GDM1 (cell line): ENCODE measurements around the gene PXDN.
"Not testable (repeated sequence)": the region's sequence is repeated elsewhere in the genome, so short reads cannot be mapped to it uniquely, and the experiment has no call there.

Experiments
- DNase-seq: peaks from one replicate; lab custom pipeline; 2025; lab: John Stamatoyannopoulos, UW

PXDN gene, protein sequence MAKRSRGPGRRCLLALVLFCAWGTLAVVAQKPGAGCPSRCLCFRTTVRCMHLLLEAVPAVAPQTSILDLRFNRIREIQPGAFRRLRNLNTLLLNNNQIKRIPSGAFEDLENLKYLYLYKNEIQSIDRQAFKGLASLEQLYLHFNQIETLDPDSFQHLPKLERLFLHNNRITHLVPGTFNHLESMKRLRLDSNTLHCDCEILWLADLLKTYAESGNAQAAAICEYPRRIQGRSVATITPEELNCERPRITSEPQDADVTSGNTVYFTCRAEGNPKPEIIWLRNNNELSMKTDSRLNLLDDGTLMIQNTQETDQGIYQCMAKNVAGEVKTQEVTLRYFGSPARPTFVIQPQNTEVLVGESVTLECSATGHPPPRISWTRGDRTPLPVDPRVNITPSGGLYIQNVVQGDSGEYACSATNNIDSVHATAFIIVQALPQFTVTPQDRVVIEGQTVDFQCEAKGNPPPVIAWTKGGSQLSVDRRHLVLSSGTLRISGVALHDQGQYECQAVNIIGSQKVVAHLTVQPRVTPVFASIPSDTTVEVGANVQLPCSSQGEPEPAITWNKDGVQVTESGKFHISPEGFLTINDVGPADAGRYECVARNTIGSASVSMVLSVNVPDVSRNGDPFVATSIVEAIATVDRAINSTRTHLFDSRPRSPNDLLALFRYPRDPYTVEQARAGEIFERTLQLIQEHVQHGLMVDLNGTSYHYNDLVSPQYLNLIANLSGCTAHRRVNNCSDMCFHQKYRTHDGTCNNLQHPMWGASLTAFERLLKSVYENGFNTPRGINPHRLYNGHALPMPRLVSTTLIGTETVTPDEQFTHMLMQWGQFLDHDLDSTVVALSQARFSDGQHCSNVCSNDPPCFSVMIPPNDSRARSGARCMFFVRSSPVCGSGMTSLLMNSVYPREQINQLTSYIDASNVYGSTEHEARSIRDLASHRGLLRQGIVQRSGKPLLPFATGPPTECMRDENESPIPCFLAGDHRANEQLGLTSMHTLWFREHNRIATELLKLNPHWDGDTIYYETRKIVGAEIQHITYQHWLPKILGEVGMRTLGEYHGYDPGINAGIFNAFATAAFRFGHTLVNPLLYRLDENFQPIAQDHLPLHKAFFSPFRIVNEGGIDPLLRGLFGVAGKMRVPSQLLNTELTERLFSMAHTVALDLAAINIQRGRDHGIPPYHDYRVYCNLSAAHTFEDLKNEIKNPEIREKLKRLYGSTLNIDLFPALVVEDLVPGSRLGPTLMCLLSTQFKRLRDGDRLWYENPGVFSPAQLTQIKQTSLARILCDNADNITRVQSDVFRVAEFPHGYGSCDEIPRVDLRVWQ (N-terminal part only)

DNA sequence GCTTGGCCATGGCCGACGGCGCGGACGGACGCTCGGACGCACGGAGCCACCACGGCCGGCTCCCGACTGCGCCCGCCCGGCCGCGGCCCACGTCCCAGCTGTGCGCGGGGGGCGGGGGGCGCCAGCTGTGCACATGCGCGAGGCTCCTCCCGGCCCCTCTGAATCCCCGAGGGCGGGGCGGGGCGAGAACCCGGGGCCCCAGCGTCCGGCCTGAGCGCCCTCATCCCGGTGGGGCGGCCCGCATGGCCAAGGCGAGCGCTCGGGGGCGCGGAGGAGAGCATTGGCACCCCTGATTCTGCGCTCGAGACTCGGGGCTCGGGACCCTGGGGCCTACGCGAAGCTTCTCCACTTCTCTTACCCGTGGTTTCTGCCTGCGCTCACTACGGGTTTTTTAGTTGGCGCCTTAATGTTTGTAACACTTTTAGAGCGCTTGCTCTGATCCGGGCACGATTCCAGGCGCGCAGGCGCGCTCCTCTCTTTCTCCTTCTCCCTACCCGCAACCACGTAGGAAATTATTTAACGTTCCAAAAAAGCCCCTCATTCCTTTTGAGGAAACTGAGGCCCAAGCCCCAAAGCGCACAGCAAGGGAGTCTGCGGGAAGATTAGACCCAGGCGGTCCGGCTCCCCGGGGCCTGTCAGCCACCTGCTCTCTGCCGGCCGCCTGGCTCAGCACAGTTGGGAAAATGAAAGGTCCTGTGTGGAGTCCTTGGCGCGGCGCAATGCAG lies at the start of gene PXDN:
PXDN (minus strand) TSS at position 70 of the 725 bp plus-strand sequence; CDS start at position 10, 60 bp downstream.
- no peak for DNase-seq

DNA sequence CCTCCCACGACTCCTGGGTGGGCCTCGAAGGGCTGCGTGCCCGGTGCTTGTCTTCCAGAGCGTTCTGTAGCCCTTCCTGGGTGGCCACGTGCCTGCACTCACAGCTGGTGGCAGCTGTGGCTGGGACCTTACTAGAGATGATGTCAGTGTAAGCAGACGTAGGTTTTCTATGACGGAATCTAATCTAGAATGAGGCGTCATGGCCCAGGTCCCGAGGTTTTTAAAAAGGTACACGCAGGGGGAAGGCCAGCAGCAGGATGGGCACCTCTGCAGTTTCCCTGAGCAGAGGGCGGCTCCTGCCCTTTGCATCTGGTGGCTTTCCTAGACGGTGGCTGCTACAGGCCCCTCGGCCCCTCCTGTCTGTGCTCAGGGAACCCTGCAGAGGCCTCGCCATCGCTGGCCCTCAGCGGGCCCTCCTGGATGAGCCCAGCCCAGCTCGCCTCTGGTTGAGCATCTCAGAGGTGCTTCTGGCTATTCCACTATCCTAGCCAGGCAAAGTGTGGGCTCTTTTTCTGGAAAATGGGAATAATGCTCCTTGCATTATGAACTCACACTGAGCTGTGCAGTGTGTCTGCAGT lies 49.6 kb upstream of the PXDN start:
- DNase-seq: no peak

DNA sequence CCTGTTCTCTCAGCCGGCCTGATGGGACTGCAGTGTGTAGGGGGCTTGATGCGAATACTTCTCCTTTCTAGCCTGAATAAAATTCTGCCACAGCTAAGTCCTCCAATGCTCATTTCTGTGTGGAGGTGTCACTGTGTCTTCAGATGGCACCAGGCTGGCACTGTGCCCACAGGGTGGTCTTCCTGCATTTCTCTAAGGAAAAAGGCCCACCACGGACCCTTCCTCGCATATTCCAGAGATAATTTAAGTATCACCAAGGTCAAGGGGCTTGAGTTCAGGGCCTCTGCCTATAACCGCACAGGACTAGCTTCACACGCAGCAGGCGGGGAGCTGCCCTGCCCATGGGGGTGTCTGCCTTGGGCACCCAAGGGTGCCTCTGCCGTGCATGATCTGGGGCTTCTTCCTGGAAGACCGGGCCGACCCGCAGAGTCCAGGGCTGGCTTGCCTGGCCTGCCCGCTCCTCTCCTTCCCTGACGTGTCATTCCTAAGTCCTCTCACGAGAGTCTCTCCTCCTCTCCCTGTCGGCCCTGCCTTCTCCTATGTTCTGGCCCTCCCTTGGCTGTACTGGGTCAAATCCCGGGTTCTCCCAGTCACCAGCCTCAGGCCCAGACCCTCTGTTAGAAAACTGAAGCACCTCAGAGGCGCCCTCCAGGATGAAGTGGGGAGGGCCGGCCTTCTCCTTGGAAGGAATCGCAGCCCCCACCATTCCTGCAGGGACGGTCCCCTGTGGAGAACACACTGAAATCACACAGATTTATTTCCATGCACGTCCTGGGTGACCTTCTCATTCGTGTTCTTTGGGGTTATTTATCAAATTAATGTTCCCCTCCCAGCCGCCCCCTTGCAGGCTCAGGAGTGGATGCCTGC lies 48.9 kb upstream of the PXDN start:
- DNase-seq: no peak

DNA sequence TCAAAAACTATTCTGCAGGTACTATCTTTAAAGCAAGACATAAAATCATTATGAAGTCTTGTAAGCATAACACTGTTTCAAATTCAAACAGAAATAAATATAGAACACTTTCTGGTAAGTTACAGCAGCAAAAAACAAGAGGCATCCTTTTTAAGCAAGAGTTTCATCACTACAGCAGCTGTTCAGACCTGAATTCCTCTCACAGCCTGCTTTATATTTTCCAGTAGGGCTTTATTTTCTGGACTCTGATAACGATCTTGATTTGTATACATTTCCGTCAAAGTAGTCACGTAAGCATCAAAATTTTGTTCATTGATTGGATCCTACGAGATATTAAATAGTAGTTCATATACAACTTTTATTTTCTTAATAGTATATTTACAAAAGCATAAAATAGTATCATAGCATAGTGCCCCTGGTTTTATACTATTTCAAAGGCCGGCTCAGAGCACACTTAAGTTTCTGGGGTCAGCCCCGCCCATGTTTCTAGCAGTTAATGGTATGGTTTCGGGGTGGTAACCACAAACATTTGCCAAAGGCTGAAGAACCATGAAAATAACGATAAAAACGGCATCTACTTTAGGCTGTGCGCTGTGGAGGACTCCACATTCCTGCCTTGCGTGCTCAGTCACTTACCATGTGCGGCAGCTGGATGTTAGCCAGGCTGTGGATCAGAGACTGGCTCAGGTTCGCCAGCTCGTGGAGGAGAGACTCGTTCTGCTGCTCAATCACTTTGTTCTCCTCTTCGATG lies 47.5 kb upstream of the PXDN start:
- DNase-seq: no peak

DNA sequence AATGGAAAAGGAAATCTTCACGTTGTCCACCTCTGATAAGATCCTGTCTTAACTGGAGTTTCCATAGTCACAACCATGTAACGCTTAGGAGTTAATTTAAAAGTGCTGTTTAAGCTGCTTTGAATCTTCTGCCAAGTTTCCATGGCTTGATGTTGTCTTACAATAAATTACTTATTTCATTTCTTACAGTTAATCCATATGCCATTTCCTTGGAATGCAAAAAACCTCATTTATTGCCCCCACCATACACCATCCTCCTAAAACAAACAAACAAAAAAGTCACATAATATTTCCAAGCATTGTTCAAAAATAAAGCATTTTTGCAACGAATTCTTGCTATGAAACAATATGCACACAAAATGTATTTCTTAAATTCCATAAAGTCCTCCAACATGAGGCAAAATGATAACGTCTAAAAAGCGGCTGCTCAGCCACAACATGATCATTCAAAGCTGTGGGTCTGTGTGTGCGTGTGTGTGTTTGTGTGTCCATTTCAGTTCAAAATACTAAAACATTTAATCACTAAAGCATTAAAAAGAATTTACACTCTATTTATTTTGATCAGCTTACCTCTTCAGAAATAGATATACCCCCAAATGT lies 46.8 kb upstream of the PXDN start:
- no peak for DNase-seq

DNA sequence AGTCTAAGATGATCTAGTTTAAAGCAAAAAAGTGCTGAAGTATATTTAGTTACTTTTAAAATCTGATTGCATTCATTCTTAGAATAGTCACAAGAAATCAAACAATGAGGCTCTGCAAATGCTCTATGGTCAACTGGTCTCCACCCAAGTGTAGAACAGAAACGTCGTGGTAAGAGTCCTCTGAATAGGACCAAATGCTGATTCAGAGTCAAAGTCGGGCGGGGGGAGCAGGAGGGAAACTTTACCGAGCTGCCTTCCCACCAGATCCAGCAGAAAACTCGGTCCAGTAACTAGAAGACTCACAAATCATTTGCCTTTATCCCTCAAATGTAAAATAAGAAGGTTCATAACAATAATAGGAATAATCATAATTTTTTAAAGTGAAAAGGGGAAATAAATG lies 46.2 kb upstream of the PXDN start:
- no peak for DNase-seq

DNA sequence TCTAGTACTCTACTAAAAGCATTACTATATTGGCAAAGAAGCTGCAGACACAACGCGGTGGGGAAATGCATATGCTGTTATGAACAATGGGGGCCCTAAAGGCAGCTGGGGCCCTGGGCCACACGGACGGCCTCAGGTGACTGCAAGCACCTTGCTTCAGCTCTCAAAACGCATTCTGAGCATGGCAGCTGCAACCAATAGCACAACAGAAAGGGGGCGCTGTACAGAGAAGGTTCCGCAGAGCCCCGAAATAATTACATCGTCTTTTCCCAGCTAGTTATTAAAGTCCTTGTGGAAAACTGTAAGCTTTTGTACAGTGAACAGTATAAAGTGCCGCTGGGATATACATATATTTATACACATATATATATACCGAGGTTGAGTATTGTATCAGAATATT lies 45.3 kb upstream of the PXDN start:
- no peak for DNase-seq

DNA sequence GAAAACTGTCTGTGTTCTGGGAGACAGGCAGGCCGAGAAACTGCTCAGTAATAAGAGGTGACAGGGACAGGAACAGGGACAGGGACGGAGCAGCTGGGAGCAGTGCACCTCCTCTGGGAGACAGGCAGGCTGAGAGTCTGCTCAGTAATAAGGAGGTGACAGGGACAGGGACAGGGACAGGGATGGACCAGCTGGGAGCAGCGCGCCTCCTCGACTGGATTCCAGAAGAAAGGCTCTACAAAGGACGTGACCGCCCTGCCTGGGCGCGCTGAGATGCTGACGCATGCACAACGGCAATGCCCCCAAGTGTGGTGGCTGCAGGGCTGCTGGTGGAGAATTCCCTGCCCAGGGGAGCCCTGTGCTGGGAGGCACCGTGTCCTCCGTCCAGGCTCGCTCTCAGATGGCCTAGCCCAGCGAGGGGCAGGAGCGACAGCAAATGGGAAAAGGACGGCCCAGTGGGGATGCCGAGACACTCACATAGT lies 44.2 kb upstream of the PXDN start:
- DNase-seq: no peak

DNA sequence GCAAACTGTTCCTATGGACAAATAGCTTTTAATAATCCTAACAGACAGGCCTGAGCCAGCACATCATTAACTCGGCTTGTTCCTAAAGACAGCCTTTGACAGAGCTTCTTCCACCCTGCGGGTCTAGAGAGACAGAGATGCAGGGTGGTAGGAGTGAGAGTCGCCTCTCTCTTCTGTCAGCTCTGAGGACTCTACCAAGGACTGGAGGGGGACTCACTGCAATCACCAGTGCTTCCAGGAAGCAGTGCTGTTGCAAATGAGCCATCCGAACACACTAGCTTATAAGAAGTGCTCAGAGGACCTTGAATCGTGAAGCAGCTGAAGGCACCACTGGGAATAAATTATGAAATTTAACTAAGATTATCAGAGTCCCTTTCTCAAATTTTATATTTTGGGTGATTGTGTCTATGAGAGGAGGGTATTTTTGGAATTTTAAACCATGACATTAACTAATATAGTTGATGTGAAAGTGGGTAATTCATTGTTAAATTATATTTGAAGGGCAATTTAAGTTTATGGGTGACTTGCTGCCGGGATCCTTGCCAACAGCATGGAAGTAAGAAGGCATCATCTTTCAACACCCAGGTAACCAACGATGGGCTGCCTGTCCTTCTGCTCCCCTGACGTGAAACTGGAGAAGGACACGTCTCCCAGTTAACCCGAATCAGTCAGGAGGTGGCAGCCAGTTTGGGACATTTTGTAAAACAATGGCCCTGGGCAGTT lies 43.6 kb upstream of the PXDN start:
- DNase-seq: no peak

DNA sequence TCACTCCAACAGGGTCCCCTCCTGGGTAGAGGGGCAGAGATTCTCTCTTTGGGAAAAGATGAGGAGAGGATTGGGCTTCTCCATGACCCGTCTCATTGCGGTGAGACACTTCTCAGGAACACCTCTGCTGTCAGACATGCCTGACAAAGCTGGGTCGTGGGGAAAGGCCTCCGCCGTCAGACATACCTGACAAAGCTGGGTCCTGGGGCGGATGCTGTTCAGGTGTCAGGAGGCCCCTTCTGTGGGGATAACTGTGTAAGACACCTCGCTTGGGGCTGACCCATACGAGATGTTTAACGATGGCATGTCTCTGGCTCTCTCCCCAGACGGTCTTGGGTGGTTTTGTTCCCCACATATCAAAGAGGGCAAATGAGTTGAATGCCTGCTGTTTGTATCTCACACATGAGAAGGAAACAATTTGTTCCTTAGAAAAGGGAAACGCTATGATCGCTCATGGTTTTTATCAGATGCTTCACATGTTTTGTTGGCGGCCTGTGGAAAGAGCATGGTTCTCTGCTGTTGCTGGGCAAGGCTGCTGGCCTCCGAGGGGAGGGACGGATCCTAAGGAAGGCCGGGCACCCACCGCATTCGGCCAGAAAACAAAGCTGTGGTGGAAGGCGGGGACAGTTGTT lies 40.8 kb upstream of the PXDN start:
- DNase-seq: no peak

DNA sequence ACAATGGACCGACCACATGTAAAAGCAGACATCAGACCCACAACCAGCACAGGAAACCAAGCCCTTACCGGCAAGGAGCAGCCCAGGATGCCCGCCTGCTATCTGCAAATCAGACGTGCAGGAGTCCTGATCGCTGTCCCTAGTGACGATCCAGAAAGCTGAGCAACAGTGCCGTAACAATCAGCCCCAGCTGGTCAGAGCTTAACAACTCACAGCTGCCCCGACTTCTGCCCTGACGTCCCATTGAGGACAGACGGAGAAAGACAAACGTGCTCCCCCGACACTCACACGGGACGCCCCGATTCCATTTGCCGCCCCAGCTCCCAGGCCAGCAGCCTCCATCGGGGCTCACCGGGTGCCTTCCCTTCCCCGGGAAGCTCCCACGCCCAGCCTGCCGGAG lies 39.8 kb upstream of the PXDN start:
- no peak for DNase-seq

DNA sequence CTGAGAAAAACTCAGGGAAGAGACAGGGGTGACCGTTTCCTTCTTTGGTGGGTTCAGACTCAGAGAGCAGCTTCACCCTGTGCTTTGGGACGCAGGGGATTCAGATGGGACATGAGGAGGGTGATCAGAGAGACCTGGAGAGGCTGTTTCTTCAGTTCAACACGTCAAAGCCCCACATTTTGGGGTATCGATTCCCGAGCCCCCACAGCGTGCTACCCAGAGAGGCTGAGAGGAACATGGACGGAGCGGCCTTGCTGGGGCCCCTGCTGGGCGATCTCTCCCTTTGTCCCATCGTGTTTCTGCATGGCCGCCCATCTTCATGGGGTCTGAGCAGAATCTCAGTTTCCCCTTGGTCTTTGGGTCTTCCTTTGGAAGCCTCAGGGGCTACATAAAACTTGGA lies 38.2 kb upstream of the PXDN start:
- DNase-seq: no peak

DNA sequence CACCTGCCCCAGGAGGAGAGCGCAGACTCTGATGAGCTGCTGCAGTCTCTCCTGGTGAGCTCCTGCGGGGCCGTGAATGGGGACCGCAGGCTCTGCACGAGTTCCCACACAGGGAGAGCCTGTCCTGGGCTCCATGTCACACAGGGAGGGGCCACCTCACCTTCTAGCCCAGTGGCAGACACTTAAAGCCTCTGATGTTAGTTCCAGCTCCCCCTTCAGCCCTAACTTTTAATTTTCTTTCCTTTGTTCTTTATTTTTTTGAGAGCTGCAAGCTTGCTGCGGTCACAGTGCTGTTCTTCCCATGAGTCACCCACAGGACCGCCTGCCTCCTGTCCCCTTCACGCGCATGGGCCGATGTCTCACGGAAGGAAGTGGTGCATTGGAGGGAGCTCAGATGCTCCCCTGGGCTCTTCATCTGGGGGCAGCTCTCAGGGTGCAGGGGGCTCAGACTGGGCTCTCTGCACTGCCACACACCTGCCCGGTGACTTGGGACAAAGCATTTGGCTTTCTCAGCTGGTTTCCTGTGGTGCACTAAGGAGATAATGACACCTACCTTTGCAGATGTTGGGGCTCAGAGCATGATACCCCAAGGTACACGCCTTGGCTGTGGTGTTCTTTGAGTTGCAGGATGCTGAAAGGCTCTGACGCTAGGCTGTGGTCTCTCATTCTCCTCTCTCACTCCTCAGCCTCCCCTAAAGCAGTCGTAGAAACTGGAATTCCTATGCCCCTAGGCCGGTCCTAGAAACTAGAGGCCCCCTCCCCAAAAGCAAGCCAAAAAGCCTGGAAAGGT lies 37.2 kb upstream of the PXDN start:
- no peak for DNase-seq

DNA sequence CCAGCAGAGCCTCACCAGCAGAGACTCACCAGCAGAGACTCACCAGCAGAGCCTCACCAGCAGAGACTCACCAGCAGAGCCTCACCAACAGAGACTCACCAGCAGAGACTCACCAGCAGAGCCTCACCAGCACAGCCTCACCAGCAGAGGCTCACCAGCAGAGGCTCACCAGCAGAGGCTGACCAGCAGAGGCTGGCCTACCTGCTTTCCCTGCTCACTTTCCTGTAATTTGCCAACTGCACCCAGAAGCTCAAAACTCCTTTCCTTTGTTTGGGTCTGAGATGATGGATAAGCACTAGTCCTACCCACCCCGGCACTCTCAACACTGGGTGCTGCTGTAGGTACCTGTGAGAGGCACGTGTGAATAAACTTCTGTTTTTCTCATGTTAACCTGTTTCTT lies 36.4 kb upstream of the PXDN start:
- DNase-seq: no peak

DNA sequence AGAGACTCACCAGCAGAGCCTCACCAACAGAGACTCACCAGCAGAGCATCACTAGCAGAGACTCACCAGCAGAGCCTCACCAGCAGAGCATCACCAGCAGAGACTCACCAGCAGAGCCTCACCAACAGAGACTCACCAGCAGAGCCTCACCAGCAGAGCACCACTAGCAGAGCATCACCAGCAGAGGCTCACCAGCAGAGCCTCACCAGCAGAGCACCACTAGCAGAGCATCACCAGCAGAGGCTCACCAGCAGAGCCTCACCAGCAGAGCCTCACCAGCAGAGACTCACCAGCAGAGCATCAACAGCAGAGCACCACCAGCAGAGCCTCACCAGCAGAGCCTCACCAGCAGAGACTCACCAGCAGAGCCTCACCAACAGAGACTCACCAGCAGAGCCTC lies 35.7 kb upstream of the PXDN start:
- DNase-seq: not testable (repeated sequence)

DNA sequence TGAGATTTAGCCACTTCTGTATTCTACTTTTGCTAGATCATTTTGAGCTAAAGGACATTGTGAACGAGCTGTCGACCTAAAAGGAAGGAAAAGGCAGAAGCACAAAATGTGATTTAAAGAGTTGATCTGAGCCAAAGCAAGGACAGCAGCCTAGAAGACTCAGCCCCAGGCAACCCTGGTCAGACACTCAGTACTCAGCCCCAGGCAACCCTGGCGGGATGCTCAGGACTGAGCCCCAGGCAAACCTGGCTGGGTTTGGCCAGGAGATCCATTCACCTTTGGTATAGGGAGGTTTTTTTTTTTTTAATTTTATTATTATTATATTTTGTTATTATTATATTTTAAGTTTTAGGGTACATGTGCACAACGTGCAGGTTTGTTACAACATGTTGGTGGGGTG lies 34.3 kb upstream of the PXDN start:
- no peak for DNase-seq

DNA sequence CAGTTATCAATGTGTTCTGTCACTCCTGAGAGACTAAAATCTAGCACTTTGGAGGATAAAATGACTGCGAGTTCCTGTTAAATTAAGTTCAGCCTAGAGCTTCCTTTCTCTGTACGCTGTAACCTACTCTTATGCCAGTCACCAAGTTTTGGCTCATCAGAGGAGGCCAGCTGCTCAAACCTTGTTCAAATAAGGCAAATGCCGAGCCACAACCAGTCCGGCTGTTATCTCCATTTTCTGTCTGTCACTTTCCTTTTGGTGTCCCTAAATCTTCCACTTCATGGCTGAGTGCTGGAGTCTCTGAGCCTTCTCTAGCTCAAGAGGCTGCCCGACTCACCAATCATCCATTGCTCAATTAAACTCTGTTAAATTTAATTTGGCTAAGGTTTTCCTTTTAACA lies 33.5 kb upstream of the PXDN start:
- DNase-seq: no peak
